Stimulated activated CD4-positive, alpha-beta T cell treated with anti-CD3 and anti-CD28 coated beads, TNF-alpha, amount 100 ng/mL, for 4 hours (primary cell): ENCODE measurements around the gene NFKB1.

Experiments used
- DNase-seq, 3 experiments: peaks; one replicate each; pipeline ENCODE4 v3.0.0-alpha.2; 2020; ENCODE audit warnings: low read depth in 3 of 3

Gene NFKB1

GRCh38 chr4:102529977-102530376 lies 28.8 kb downstream of the NFKB1 start:
- DNase-seq = no peak

- DNase-seq = no peak
These were observed 29.8 kb downstream of the NFKB1 start for GRCh38 chr4:102530986-102531385.

GRCh38 chr4:102531462-102531861 lies 30.3 kb downstream of the NFKB1 start:
- DNase-seq = no peak

DNA sequence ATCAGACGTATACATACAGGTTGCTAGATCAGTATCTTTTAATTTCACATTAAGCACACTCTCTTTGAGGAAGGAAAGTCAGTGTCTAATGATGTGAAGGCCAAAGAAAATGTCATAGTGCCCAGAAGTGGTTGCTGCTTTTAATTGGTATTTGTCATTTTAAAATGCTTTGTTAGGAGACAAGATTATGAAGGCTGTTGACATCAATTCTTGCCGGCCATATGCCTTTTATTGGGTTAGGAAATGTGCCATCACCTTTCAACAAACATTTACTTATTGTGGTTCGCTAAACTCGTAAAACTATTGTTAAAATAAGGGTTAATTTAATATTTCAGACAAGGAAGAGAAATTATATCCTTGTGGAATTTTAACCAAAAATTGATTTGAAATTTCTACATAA lies 32.2 kb downstream of the NFKB1 start:
- DNase-seq = no peak

GRCh38 chr4:102533904-102534303 lies 32.7 kb downstream of the NFKB1 start:
- DNase-seq = no peak

DNA sequence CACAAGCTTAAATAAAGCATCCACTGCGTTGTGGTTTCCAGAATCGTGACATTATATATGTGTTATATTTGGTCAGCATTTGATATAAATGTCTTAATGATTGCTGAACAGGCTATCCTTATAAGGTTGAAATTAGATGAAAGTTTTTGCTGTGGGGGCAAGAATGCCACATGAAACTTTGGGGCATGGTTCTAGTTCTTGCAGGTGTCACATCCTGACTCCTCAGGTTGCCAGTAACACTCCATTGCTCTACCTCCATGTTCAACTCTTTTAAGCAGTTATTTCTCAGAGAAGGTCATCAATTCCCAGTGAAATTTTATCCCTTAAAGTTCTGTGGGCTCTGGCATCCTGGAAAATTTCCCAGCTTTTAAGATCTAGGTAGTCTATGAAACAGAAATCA lies 33.7 kb downstream of the NFKB1 start:
- DNase-seq = no peak

GRCh38 chr4:102535398-102536082 lies 34.4 kb downstream of the NFKB1 start:
- DNase-seq = no peak

DNA sequence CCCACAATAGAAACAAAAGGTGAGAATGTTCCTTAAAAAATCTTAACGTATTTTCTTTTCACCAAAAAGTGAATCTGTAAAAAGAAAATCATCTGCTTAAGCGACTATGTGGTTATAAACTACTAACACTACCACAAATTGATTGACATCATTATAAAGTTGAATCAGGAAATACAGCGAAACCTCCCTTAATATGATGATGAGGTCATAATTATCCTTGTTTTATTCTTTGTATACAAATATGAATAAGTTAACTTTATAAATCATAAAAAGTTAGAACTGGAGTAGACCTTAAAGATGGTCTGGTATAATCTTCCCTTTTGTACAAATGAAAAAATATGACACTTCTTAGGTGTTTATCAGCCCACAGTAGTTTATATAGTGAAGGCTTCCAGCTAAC lies 35.6 kb downstream of the NFKB1 start:
- DNase-seq = no peak

DNA sequence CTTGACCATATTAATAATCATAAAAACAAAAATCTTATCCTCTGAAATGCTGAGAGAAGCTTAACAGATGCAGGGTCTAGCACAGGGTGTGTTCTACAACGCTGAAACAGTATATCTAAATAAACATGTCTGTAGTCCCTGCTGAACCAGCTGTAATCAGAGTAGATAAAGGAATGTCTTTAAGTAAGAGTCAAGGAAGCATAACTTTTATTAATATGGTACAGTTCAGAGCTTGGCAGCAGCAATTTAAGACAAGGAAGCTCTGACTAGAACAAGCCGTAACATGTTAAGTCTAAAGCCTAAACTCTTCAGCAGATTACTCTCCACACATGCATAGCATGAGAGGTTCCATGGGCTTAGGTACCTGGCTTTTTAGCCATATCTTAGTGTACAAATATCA lies 36.1 kb downstream of the NFKB1 start:
- DNase-seq = no peak

GRCh38 chr4:102541697-102542096 lies 40.5 kb downstream of the NFKB1 start:
- no peak for DNase-seq

DNA sequence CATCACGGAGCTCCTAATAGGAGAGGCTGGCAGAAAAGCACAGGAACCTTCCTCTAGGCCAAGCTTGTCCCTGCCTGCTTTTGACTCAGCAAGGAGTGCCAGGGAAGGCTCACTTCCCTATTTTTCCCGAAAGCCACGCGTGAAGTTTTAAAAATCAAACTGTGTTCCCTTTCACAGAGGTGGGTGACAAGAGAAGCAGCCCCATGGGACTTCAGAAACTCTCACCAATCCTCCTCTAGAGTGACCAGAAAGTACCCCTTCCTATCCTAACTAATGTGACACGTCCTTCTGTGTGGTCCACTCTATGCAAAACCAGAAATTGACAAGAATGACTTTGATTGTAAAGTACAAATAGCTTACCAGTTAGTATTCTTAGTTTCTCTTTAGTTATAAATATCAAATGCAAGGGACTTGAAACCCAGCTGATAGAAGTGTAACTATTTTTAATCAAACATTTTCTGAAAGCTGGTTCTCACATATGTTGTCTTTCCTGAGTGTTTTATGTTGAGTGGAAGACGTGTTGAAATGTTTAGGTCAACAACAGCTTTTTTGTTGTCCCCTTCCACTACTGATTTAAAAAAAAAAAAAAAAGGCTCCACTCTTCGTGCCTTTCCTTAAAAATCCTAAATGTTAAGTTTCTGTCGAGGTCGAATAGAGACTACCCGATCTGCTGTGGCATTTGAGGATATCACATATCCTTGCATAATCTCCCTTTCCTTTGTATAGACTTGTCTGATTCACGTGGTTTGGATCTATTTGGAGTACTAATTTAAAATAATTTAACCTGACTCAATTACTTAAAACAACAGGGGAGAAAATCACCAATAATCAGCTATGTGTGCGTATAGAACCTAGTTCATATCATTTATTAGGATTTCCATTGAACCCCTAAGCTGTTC lies 42.1 kb downstream of the NFKB1 start:
- no peak for DNase-seq

GRCh38 chr4:102546635-102547034 lies 45.5 kb downstream of the NFKB1 start:
- DNase-seq = no peak

- DNase-seq = no peak
These were observed 46.8 kb downstream of the NFKB1 start for GRCh38 chr4:102547973-102548372.

DNA sequence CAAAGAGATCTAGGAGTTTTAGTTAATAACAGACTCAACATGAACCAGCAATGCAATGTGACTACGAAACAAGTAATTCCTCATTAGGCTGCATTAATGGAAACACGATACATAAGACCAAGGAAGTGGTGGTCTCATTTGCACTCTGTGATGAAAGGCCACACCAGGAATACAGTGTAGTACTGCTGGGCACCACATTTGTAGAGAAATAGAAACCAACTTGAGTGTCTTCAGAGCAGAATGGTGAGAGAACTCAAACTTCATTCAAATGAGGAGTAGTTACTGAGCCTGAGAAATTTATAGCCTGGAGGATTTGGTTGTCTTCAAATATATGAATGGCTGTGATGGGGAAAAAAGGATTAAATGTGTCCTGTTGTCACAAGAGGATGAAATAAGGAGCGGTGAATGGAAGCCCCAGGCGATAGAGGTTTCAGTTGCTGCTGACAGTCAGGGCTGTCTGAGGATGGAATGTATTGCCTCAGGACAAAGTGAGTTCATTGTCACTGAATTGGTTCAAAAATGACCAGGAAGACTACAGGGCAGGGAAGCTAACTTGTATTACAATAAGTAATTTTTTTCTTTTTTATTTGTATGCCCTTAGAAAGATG lies 50.9 kb downstream of the NFKB1 start:
- no peak for DNase-seq

GRCh38 chr4:102552781-102553180 lies 51.6 kb downstream of the NFKB1 start:
- no peak for DNase-seq

DNA sequence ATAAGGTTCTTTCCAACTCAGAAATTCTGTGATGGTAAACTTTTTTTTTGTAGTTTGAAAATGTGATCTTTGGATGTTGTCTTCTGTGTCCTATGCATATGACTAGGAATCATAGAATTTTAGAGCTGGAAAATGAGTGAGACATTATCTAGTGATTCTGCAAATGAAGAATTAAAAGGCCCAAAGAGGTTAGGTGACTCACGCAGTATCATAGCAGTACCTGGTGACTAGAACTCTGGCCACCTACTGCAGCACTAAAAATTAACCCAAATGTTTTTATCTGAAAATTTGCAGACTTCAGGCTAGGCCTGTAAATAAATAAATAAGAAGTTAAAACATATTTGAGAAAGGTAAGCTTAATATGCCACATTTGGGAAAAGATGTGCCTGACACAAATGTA lies 52.8 kb downstream of the NFKB1 start:
- no peak for DNase-seq

GRCh38 chr4:102554482-102554881 lies 53.3 kb downstream of the NFKB1 start:
- no peak for DNase-seq

DNA sequence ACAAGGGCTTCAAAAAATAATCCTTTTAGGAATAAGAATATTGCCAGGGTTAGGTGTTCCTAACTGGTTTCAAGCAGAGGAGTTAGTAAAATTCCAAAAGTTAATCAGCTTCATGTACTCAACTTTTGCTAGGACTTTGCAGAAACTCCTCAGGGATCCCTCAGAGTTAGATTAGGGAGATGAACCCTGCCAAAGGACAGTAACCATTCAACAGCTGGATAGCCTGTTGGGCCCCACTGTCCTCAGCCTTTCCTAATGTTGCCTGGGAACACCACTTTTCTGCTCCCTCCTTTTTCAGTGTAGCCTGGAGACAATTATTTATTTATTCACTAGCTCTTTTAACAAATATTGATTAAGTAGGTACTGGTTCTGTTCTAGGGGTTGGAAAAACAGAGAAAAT lies 53.8 kb downstream of the NFKB1 start:
- DNase-seq = no peak

- no peak for DNase-seq
These were observed 56.5 kb downstream of the NFKB1 start for GRCh38 chr4:102557636-102558035.

DNA sequence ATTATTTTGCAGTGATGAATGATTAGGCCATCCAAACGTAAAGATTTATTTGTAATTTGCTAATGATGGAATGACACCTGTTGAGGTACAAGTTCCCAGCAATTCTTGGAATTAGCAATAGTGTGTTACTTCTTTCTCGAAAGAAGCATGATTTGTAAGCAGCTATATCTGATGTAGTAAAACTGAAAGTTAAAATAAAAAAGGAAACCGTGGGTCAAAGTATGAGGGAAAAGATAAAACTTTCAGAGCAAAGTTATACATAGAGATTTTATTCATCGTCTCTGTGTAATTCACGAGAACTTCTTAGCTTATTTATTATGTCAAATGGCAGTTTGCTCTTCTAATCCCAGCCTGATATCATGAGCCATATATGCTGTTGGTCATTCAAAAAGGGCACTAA lies 59.0 kb downstream of the NFKB1 start:
- no peak for DNase-seq

GRCh38 chr4:102560571-102561341 lies 59.6 kb downstream of the NFKB1 start:
- DNase-seq = no peak

DNA sequence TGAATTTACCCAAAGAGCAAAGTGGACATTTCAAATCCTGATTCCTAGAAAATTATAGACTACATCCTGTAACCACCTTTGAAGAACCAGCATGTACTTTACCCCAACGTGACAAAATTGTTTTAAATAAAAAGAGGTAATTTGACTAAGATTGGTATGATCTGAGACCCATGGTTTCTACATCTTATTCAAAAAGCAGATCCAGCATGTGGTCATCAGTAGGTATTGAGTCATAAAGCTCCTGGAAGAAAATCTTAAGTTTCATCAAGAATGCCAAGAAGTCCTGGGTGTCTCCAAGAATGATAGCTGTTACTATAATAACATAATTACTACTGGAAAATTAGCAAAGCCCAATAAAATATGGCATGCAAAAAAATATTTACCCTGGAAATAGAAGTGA lies 61.8 kb downstream of the NFKB1 start:
- DNase-seq = no peak
